ENCODE data around the gene RNU1-3. TPM values are rescaled to one million over a fixed set of nuclear protein-coding genes. Genes with fewer than 3 reads are reported as not detected.
A peak's percentile ranks its signal among the peaks of the same experiment; 100 is the strongest.
"Not testable (repeated sequence)": the region's sequence is repeated elsewhere in the genome, so short reads cannot be mapped to it uniquely, and the experiment has no call there.

RNU1-3 gene
- total RNA-seq, 1 donor from 2014 or later = 5,258 TPM

DNA sequence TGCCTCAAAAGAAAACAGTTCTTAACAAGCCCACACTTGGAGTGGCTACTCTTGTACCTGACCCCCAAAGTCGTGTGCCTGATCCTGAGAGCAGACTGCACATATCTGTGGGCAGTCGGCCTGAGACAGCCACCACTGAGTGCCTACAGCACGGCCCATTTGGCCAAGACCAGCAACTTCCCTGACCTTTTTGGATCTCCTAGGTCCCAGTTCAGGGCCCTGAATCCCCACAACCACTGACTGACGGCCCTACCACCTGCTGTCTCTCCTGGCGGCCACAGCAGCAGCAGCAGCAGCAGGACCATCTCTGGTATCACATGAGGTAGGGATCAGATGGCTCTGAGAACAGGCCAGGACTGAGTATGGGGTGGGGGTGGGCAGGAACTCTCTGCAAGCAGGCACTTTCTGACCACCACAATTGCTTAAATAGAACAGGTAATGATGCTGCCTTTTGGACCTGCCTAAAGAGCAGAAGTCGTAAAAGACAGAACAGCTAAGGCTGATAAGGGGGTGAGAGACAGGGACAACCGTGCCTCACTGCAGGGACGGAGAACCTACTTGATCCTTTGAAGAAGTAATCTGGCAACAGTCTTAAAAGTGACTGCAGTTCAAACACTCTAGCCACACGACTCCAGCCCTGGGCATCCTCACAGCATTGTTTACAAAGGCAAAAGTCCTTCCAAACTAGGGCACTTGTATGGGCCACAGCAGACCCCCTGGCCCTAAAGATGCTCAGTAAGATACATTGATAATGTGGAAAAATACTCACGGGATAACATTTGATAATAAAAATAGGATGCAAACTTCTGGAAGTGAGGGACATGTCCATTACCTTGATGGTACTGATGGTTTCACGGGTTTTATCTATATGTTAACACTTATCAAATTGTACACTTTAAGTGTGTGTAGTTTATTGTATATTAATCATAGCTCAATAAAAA lies 27.4 kb downstream of the RNU1-3 start:
- DNase-seq (ENCODE audit: low read depth in 2 of 2) = not testable (repeated sequence)

DNA sequence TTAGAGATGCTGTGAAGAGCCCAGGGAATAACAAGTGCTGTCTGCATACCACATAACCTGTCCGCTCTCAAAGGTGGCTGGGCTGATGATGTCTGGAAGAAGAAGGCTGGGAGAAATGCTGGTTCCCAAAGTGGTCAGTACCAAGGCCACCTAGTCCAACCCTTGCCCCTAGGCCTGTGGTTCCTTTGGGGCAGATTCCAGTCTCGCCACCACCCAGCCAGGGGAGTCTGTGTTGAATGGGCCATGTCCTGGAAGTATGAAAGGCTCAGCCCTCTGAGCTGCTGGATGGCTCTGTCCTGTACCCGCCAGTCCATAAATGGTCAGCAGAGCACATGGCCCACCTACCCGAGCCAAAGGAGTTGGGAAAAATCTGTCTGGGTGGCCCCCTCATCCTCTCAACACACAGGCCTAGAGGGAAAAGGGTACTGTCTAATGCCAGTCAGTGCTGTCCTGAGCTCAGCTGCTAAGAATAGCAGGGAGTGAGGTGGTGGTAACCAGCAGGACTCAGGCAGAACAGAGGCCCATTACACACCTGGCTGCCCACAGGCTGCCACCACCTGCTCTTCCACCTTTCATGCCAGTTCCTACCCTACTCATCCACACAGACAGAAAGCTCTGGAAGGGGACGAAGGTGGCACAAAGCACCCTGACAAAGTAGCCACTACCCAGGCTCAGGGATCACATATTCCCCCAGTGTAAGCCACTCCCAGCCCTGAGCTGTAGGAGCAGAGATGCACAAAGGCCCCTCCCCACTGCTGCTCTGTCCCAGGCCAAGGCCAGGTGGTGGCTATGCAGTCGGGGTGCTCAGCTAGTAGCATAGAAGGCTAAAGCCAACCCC lies 28.6 kb downstream of the RNU1-3 start:
- DNase-seq (ENCODE audit: low read depth in 2 of 2) = not testable (repeated sequence)

DNA sequence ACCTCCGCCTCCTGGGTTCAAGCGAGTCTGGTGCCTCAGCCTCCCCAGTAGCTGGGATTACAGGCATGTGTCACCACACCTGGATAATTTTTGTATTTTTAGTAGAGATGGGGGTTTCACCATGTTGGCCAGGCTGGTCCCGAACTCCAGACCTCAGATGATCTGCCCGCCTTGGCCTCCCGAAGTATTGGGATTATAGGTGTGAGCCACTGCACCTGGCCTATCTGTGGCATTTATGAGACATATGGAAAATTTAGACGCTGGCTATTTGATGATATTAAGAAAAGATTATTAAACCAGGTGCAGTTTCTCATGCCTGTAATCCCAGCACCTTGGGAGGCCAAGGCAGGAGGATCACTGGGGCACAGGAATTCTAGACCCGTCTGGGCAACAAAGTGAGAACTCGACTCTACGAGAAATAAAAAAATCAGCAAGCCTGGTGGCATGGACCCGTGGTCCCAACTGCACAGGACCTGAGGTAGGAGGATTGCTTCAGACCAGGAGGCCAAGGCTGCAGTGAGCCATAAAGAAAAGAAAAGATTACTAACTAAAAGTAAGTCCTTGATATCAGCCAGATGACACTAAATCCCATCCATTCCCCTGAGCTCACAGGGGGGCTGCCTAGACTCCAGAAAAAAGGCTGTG lies 30.1 kb downstream of the RNU1-3 start:
- DNase-seq (ENCODE audit: low read depth in 2 of 2) = not testable (repeated sequence)

DNA sequence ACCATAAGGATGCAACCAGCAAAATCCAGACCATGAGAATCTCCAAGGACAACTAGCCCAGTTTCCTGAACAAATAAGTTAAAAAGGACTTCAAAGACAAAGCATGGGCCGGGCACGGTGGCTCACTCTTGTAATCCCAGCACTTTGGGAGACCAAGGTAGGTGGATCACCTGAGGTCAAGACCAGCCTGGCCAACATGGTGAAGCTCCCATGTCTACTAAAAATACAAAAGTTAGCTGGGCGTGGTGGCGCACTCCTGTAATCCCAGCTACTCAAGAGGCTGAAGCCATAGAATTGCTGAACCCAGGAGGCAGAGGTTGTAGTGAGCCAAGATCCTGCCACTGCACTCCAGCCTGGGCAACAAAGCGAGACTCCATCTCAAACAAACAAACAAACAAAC lies 30.8 kb downstream of the RNU1-3 start:
- not testable (repeated sequence) for DNase-seq (ENCODE audit: low read depth in 2 of 2)

DNA sequence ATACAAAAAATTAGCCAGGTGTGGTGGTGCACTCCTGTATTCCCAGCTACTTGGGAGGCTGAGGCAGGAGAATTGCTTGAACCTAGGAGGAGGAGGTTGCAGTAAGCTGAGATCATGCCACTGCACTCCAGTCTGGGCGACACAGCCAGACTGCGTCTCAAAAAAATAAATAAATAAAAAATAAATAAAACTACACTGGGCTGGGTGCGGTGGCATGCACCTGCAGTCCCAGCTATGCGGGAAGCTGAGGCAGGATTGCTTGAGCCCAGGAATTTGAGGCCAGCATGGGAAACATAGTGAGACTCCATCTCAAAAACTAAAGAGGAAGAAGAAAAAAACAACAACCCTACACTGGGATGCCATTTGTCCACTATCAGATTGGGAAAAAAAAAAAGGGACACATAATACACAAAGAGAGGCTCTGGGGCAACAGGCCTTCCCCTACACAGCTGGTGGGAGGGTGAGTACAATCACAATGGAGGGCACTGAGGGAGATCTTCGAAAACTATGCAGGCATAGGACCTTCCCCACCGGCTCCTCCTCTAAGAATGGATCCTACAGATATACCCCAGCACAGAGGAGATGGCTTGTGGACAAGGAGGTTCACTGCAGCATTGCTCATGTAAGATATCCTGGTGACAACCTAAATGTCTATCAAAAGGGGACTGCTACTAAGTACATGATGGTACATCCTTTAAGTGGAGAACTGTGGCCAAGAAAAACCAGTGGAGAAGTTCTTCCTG lies 33.0 kb downstream of the RNU1-3 start:
- not testable (repeated sequence) for DNase-seq (ENCODE audit: low read depth in 2 of 2)

DNA sequence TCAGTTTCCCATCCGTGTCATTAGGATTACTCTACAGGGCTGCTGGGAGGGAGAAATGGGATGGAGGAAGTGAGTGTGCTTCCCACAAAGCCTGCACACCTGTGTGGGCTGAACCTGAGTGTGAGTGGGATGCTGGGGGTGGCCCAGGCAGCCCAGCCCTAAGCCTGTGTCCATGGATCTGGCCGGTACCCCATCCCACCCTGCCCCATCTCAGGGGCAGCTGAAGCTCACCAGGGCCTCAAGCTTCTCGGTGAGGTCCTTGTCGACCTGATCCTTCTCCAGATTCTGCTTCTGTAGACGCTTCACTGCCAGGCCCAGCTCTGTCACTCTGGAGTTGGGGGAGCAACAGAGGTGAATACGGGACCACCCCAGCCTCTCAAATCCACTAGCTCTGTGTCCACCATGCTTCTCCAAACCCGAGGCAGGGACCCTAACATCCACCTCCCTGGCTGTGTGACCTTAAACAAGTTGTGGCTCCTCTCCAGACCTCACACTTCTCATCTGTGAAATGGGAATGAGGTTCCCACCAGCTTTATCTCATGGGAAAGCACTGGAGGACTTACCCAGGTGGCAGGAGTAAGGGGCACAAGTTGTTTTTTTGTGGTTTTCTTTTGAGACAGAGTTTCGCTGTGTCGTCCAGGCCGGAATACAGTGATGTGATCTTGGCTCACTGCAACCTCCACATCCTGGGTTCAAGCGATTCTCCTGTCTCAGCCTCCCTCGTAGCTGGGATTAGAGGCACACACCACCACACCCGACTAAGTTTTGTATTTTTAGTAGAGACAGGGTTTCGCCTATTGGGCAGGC lies 34.5 kb downstream of the RNU1-3 start:
- DNase-seq (ENCODE audit: low read depth in 2 of 2) = not testable (repeated sequence)

DNA sequence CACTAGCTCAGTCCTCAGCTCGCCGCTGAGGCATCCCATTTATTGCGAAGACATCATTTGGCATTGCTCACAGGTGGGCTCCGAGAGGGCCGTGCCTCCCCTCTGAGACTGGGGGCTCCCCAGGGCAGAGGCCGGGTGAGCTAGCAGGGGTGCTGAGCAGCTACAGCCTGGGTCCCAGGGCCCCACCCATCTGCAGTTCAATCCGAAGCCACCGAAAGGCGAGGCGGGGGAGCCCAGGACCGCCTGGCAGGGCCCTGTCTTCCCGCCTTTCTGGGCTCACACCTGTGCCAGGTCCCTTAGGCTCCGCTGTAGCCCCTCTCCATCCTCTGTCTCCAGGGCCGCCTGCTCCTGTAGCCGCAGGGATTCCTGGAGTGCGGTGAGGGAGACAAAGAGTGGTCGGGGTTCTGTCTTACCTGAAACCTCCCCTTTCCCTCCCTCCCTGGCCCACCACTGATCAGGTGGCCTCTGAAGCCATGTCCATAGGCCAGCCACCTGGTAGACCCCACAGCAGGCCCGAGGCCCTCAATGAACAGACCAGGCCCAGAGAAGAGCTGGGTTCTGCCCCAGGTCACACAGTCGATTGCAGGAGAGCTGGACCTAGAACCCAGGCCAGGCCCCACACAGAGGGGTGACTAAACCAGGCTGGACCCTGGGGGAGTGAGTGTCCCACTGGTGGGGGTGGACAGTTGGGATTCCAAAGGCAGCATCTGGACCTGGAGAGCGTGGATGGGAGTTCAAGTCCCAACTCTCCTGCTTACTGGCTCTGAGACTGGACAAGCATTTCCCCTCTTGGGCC lies 35.3 kb downstream of the RNU1-3 start:
- no peak for DNase-seq (ENCODE audit: low read depth in 2 of 2)

DNA sequence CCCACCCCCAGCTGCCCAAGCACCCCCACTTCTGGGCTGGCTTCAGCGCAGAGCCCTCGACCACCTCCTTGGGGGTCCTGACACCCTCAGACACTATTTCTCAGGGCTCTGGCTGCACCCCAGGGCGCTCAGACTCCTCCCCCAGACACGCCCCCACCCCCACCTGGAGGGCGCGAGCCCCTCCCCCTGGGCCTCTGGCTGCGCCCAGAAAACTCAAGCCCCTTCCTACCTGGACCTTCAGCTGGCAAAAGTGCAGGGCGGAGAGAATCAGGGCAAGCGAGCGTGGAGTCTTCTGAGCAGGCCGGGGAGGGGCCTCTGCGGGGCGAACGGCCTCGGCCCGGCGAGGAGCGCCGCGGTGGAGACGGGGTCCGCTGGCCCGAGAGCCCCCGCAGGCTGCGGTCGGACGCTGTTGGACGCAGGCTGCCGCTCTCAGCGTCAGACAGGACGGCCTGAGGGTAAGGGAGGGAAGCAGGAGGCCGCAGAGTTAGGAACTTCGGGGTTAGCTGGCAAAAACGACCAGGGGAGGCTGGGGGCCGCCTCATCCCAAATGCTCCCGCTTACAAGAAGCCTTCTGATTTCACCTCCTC lies 36.0 kb downstream of the RNU1-3 start:
- DNase-seq (ENCODE audit: low read depth in 2 of 2) = no peak

DNA sequence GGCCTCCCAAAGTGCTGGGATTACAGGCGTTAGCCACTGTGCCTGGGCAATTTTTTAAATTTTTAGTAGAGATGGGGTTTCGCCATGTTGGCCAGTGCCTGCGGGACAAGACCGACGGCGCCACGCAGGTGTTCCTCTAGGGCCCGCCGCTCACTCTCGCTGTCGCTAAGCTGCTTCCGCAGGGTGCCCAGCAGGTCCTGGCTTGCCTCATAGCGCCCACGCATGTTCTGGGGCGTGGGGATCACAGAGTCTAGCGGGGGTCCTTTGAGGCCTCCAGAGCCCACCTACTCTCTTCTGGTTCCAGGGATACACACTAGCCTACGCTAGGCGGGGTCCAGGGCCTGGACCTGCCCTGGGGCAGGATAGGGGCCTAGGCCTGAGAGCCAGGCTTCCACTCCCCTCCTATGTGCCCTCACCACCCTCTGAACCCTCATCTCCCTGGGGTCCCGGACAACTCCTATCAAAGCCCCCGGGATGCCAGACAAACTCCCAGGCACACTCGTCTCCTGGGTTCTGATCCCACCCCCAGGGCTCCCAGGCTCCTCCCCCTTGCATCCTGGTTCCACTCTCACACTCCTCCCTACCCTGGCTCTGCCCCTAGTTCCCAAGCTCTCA lies 36.7 kb downstream of the RNU1-3 start:
- not testable (repeated sequence) for DNase-seq (ENCODE audit: low read depth in 2 of 2)

DNA sequence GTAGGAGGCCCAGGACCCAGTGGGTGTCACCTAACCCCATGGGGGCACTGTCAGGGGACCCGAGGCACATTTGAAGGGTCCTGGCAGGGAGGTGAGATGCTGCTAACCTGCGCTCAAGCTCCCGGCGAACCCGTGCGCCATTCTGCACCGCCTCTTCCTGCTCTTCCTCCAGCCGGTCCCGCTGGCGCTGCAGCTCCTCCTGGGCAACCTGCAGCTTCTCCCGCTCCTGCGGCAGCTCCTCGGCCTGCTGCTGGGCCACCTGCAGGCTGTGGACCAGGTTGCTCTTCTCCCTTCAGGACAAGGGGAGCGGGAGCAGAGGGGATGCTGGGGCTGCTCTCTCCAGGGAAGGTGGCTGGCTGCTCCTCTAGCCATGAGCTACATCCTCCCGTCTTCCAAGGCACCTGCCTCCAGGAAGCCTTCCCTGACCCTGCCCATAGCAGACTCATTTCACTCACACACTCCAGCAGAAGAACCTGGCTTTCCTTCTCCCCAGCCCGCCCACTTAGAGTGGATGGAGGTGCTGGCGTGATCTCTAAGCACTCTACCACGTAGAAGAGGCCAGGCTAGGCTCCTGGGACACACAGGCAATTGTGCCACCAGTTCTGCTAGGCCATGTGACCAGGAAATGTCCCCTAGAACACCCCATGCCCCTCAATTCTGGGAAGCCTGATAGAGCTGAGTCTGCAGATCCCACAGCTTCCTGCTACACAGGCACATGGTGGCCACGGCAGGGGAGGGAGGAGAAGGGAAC lies 38.2 kb downstream of the RNU1-3 start:
- no peak for DNase-seq (ENCODE audit: low read depth in 2 of 2)

DNA sequence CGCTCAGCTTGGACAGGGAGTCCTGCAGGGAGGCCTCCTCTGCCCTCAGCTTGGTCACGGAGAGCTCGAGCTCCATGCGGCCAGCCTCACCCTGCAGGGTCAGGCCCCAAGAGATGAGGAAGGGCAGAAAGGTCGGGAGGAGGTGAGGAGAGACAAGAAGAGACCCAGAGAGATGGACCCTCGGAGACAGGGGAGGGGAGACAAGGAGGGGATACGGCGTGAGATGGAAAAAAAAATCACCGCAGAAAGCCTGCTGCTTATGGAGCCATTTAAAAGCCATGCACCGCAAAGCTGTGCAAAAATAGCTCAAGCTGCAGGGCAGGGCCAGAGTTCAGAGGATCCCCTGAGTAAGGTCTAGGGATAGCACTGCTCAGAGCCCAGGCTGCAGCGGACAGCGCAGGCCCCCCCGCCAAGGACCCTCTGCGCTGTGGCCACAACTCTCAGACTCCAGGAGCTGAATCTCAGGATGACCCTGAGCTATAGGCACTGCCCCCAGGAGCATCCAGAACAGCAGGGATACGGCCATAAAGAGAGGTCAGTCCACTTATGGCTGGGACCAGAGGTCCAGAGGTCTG lies 40.3 kb downstream of the RNU1-3 start:
- not testable (repeated sequence) for DNase-seq (ENCODE audit: low read depth in 2 of 2)

DNA sequence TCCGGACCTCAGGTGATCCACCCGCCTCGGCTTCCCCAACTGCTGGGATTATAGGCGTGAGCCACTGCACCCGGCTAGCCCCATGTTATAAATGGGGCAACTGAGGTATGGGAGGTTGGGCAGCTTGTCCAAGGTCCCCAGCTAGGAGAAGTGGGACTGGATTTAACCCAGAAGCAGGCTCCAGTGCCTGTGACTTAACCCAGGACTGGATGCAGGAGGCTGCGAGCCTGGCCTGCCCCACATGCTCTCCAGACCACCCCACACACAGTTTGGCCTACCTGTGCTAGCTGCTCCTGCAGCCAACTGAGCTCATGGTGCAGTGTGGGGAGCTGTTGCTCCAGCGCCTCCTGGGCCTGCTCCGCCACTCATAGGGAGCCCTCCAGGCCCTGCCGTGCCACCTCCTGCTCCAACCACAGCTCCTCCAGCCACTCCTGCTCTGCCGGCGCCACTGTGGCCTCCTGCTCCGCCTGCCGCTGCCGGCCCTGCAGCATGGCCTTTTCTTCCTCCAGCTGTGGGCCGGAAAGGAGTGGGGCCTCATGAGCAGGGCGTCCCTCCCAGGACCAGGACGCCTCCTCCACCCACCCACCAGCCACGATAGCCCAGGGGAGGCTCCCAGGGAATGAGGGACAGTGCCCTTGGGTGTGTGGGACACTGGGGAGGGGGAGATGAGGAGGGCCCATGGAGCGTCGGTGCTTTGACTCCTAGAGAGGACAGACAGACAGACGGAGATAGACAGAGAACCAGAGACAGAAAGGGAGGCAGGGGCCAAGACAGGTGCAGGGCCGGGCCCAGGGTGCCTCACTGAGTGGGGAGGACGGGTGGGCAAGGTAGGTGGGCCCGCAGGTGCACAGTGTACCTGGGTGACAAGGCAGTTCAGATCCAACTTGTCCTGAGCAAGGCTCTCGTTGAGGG lies 41.0 kb downstream of the RNU1-3 start:
- DNase-seq (ENCODE audit: low read depth in 2 of 2) = no peak

DNA sequence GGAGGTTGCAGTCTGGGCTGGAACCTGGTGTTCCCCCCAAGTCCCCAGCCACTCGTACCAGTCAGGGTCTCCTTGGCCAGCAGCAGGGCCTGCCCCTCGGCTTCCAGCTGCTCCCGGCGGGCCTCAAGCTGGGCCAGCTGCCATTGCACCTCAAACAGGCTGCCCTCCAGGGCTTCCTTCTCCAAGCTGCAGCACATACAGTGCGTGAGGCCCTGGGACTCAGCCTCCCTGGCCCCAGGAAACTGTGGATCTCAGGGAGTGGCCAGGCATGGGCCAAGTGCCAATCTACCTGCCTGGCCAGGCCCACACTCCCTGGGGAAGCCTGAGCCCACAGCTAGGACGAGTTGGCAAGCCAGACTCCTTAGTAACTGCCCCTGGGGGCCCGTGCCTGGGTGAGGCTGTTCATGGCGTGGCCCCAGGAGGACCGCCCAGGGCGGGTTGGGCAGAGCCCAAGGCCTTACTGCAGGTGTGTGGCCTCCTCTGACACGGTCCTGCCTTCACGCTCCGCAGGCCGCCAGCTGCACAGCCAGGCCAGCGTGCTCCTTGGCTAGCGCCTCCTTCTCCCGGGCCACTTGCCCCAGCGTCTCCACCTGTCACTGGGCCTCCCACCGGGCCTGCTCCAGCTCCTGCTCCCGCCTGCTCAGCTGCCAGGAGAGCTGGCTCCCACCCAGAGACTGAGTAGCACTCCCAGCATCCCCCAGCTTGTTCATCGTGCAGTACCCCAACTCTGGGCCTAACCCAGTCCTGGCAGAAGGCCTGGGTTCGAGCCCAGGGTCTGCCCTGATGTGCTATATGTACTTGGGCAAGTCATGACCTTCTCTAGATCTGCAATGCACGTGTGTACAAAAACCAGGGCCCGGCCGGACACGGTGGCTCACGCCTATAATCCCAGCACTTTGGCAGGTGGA lies 42.7 kb downstream of the RNU1-3 start:
- DNase-seq (ENCODE audit: low read depth in 2 of 2) = not testable (repeated sequence)

DNA sequence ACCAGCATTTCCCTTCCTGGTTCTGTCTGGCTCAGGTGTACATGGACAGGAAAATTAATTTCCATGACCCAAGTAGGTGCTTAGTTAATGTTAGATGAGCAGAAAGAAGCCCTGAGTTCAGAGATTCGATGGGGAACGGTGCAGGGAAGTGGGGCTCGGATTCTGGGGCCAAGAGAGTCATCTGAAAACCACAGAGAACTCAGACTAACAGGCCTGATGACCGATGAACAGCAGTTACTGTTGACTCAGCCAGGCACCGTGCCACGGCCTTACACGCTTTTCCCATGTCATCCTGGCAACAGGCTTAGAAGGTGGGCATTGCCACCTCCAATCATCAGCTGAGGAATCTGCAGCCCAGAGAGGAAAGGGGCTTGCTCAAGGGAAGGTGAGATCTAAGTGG lies 43.4 kb downstream of the RNU1-3 start:
- DNase-seq (ENCODE audit: low read depth in 2 of 2) = peak in 1 of 2 donors; percentile 49

DNA sequence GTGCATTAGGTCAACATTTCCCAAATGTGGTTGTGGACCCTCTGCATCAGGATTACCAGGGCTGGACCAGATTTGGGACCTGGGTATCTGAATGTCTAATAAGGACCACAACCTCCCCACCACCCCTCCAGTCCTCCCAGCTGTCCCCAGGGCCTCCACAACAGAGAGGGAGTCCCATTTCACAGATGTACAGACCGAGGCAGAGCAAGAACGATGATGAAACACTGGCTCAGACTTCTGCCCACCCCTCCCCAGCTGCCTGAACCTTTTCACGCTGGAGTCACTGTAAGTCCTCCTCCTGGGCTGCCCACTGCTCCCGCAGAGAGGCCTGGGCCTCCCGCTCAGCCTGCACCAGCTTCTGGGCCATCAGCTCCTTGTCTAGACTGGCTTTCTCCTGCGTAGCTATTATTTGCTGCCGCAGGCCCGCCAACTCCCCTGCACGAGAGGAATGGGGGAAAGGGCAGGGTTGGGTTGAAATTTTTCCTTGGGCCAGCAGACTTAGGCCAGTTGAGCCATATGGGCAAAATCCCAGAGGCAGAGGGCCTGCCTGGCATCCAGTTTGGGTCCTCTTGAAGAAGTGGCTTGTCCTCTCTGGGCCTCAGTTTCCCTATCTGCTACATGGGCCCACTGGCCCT lies 45.0 kb downstream of the RNU1-3 start:
- DNase-seq (ENCODE audit: low read depth in 2 of 2) = not testable (repeated sequence)

Measured in lung microvascular endothelial cell (primary cell).